GM12878 (cell line): Measurements from ENCODE around the gene ANXA2R. TPM values are rescaled to one million over a fixed set of nuclear protein-coding genes. Genes with fewer than 3 reads are reported as not detected.

Source experiments
- ATAC-seq: fragments of 200-7000 bp; cut with Tn5 transposase; 3 replicates; pipeline ENCODE4 v1.9.1; 2020; ENCODE audit warnings: mild to moderate bottlenecking, moderate library complexity
- BruUV-seq: library from RNA; stranded (reverse); fragments of 400-500 nt; replicated peaks from 2 replicates; lab custom pipeline; 2021; lab: Mats Ljungman, UMichigan
- CTCF ChIA-PET: fragments of 300-600 bp; sonication (Branson Sonifier 250); formaldehyde crosslinking; extraction: SDS; loops from one replicate; lab custom pipeline; 2021; ENCODE audit warnings: inconsistent platforms; lab: Yijun Ruan, JAX
- POLR2A ChIA-PET: fragments of 350-600 bp; formaldehyde crosslinking; extraction: SDS; loops from one replicate; lab custom pipeline; 2021; ENCODE audit warnings: inconsistent platforms; lab: Charles Lee
- RAD21 ChIA-PET: fragments of 300-600 bp; sonication (Branson Sonifier 250); formaldehyde crosslinking; loops from one replicate; lab custom pipeline; 2023; ENCODE audit warnings: antibody characterized with exemption; ENCODE audit not compliant: unreplicated experiment; lab: Charles Lee
- SMC1A ChIA-PET: fragments of 300-600 bp; sonication (Branson Sonifier 250); formaldehyde crosslinking; loops from one replicate; lab custom pipeline; 2023; ENCODE audit not compliant: unreplicated experiment, uncharacterized antibody; lab: Charles Lee
- DNase-seq: peaks from one replicate; pipeline ENCODE4 v3.0.0-alpha.2; 2011; ENCODE audit warnings: low read depth, low spot score
- FAIRE-seq: peaks from 3 replicates; lab custom pipeline; 2011; peaks lifted over from hg19 to GRCh38; lab: Jason Lieb, UNC
- H2AFZ ChIP-seq: 2 replicates; pipeline ENCODE4 v1.6.0; 2011; ENCODE audit warnings: low read depth, low read length, control low read depth; ENCODE audit not compliant: control insufficient read depth
- H3K27ac ChIP-seq: 2 replicates; pipeline ENCODE4 v1.5.1; 2011; ENCODE audit warnings: control low read depth; ENCODE audit not compliant: control insufficient read depth, insufficient read depth
- H3K27me3 ChIP-seq, 2 experiments: replicated peaks in 1 of 2; 2 replicates each; pipeline versions ENCODE4 v1.6.0 to v1.6.1; 2011; ENCODE audit warnings: low read length in 1 of 2; ENCODE audit not compliant: control insufficient read depth in 2 of 2, insufficient read depth in 2 of 2
- H3K36me3 ChIP-seq, 2 experiments: 2 replicates each; pipeline ENCODE4 v1.5.1; 2011; ENCODE audit warnings: low read length in 1 of 2; ENCODE audit not compliant: control insufficient read depth in 2 of 2, insufficient read depth in 2 of 2
- H3K4me1 ChIP-seq: 2 replicates; pipeline ENCODE4 v1.6.1; 2011; ENCODE audit warnings: mild to moderate bottlenecking, low read length, moderate library complexity, mixed read lengths; ENCODE audit not compliant: control insufficient read depth, insufficient read depth
- H3K4me2 ChIP-seq: 2 replicates; pipeline ENCODE4 v1.6.0; 2011; ENCODE audit warnings: control low read depth; ENCODE audit not compliant: control insufficient read depth, insufficient read depth
- H3K4me3 ChIP-seq: fragments of 200-600 bp; sonication (generic); 2 replicates; pipeline ENCODE4 v1.5.1; 2016
- H3K79me2 ChIP-seq: 2 replicates; pipeline ENCODE4 v1.6.0; 2011; ENCODE audit warnings: low read length; ENCODE audit not compliant: control insufficient read depth, insufficient read depth
- H3K9ac ChIP-seq: 2 replicates; pipeline ENCODE4 v1.8.0; 2011; ENCODE audit warnings: low read length, control low read depth, mixed read lengths; ENCODE audit not compliant: control insufficient read depth, insufficient read depth
- H3K9me3 ChIP-seq: replicated peaks from 3 replicates; pipeline ENCODE4 v1.5.1; 2011; ENCODE audit warnings: mild to moderate bottlenecking, low read length; ENCODE audit not compliant: control insufficient read depth, insufficient read depth
- H4K20me1 ChIP-seq: 2 replicates; pipeline ENCODE4 v1.6.0; 2011; ENCODE audit not compliant: control insufficient read depth, insufficient read depth
- CHD4 ChIP-seq: fragments of 200-600 bp; sonication (generic); IDR thresholded peaks from 2 replicates; pipeline ENCODE4 v1.6.1; 2016; ENCODE audit warnings: mild to moderate bottlenecking
- FOS ChIP-seq: IDR thresholded peaks from 3 replicates; pipeline ENCODE4 v1.6.1; 2011; ENCODE audit warnings: borderline replicate concordance; ENCODE audit not compliant: insufficient read length; ENCODE audit errors: extremely low read depth
- HCFC1 ChIP-seq: fragments of 150-350 bp; IDR thresholded peaks from 2 replicates; pipeline ENCODE4 v1.6.1; 2014; ENCODE audit warnings: low read length
- JUNB ChIP-seq: IDR thresholded peaks from 2 replicates; pipeline ENCODE4 v1.6.1; 2016; ENCODE audit warnings: antibody characterized with exemption, mild to moderate bottlenecking
- JUND ChIP-seq: IDR thresholded peaks from 2 replicates; pipeline ENCODE4 v1.6.1; 2012; ENCODE audit warnings: low read depth, mild to moderate bottlenecking, low read length, improper control_type of control experiment, moderate library complexity
- RUNX3 ChIP-seq: IDR thresholded peaks from 2 replicates; pipeline ENCODE4 v1.6.1; 2012; ENCODE audit warnings: low read length, inconsistent platforms
- whole genome bisulfite sequencing: methylation state at CpG from one replicate; pipeline ENCODE4 v1.1.6; 2016; ENCODE audit warnings: low lambda C conversion rate; ENCODE audit not compliant: insufficient replicate concordance, insufficient coverage; ENCODE audit errors: missing lambda C conversion rate; 5-methylcytosine and 5-hydroxymethylcytosine counted together
- in situ Hi-C: fragments of 300-500 bp; cut with MboI; formaldehyde crosslinking; loops from 9 replicates; pipeline ENCODE4 v1.14.3; 2018; ENCODE audit warnings: mixed read lengths
- intact Hi-C: fragments of 100-400 bp; cut with micrococcal nuclease; formaldehyde crosslinking; loops from one replicate; pipeline ENCODE4 v1.14.2; 2022; ENCODE audit not compliant: unreplicated experiment
- polyA plus RNA-seq, 11 experiments: library from polyadenylated mRNA; depleted of rRNA in 4 of 11; unstranded in 6 of 11; stranded (reverse) in 5 of 11; fragments of >200 nt; fragmentation: Nextera tagmentation in 4 of 11; fragmentation: Illumina TruSeq in 1 of 11; extraction: Ambion mirVana in 4 of 11; extraction: Trizol in 1 of 11; gene quantifications; 1 replicate in 1 of 11; 2 replicates in 10 of 11; pipeline versions ENCODE4 v1.2.1 to v1.2.3, GENCODE V29; 2011 to 2016; ENCODE audit warnings: inconsistent platforms in 2 of 11, missing spikeins in 2 of 11, low read depth in 1 of 11
- total RNA-seq, 4 experiments: library from RNA; depleted of rRNA in 3 of 4; stranded (reverse); fragments of >200 nt in 3 of 4; fragmentation: Illumina TruSeq in 1 of 4; extraction: Trizol in 1 of 4; gene quantifications; 2 replicates each; pipeline versions ENCODE4 v1.2.1 to v1.2.3, GENCODE V29; 2013 to 2021

The ANXA2R gene
- total and polyA plus RNA-seq, 10 of the 15 experiments (the other 5 are each of a cell fraction or from before 2014, with no cell fraction given), result 2.3 to 7.8 (median 4.4) TPM

- TF ChIP-seq FOS, result no peak
- TF ChIP-seq JUND, result no peak
- TF ChIP-seq JUNB, result 0 out of 2 replicates have a peak, but pooled peaks have one; percentile 19
- no peak for TF ChIP-seq CHD4
- 0 out of 2 replicates have a peak, but pooled peaks have one; percentile 22 for TF ChIP-seq RUNX3
- DNase-seq (no peak), ATAC-seq (no peak), FAIRE-seq (no peak)
- H2AFZ ChIP-seq, result no peak overlapping the region
- H3K9ac ChIP-seq, result no peak overlapping the region
- ChIA-PET CTCF (interaction anchor here (0.7 to 1.1 kb wide), 3 partner anchors 19 to 143 kb away, joined by 3 to 4 read pairs (median 3); no protein-coding TSS in a partner anchor), POLR2A (no interaction called here), SMC1A (interaction anchor here (0.7 to 1.7 kb wide), 3 partner anchors 9 to 430 kb away, joined by 3 to 6 read pairs (median 3); no protein-coding TSS in a partner anchor), RAD21 (interaction anchor here (0.7 to 1.8 kb wide), 3 partner anchors 9 to 251 kb away, joined by 3 to 11 read pairs (median 4); no protein-coding TSS in a partner anchor)
- H3K79me2 ChIP-seq, result no peaks in the 10 kb centered on the region
- in situ Hi-C loops, result no loop called here
- no peaks in the 10 kb centered on the region for H4K20me1 ChIP-seq
- H3K4me1 ChIP-seq, result no peaks in the 10 kb centered on the region; the same call in 1 of the 2 replicates
- no peak overlapping the region for H3K27ac ChIP-seq
- WGBS, result 60% methylated on average over 2 of the region's 2 CpGs
- H3K36me3 ChIP-seq, result no peaks in the 10 kb centered on the region
- no peaks in the 10 kb centered on the region for H3K27me3 ChIP-seq
- H3K4me2 ChIP-seq, result no peak overlapping the region
- H3K9me3 ChIP-seq, result no peaks in the 10 kb centered on the region
- intact Hi-C loops, result no loop called here
- BruUV-seq, result no TSS peak
- H3K4me3 ChIP-seq, result no peak overlapping the region
Measured at GRCh38 chr5:43051684-43052083, 11.6 kb upstream of the ANXA2R start.

- Histone ChIP-seq H3K9me3 (no peaks in the 10 kb centered on the region), H3K36me3 (no peaks in the 10 kb centered on the region), H4K20me1 (no peaks in the 10 kb centered on the region), H3K9ac (no peak overlapping the region), H3K27me3 (no peaks in the 10 kb centered on the region), H3K27ac (no peak overlapping the region), H3K4me2 (no peak overlapping the region; the same call in 1 of the 2 replicates), H3K79me2 (no peaks in the 10 kb centered on the region), H3K4me3 (no peak overlapping the region), H2AFZ (no peak overlapping the region; the same call in 1 of the 2 replicates), H3K4me1 (no peaks in the 10 kb centered on the region; the same call in 1 of the 2 replicates)
- intact Hi-C loops, result no loop called here
- in situ Hi-C loops, result no loop called here
- BruUV-seq, result no TSS peak
- ATAC-seq, result no peak
- no peak for DNase-seq
- 55% methylated on average over 4 of the region's 4 CpGs for WGBS
- ChIA-PET POLR2A (no interaction called here), SMC1A (interaction anchor here (0.7 to 1.2 kb wide), 5 partner anchors 9 to 56 kb away, joined by 3 read pairs; no protein-coding TSS in a partner anchor), RAD21 (interaction anchor here (0.6 to 1.8 kb wide), 2 partner anchors 11 to 257 kb away, joined by 3 to 11 read pairs; no protein-coding TSS in a partner anchor), CTCF (interaction anchor here (0.6 to 2.1 kb wide), 5 partner anchors 9 to 339 kb away, joined by 3 to 7 read pairs (median 3); no protein-coding TSS in a partner anchor)
- TF ChIP-seq RUNX3 (peak; percentile 47; the same call in 1 of the 2 replicates), HCFC1 (no peak)
- no peak for FAIRE-seq
Measured at GRCh38 chr5:43050384-43050783, 10.3 kb upstream of the ANXA2R start.
